HEK293 (cell line): ENCODE measurements around the gene YTHDC2.
A peak's percentile ranks its signal among the peaks of the same experiment; 100 is the strongest.

Experiments
- BCL11A ChIP-seq: fragments of 450-650 bp; formaldehyde crosslinking; IDR thresholded peaks from 2 replicates; pipeline ENCODE4 v1.5.1; 2016; ENCODE audit warnings: low read depth, missing biosample characterization, missing genetic modification characterization
- FEZF1 ChIP-seq: fragments of 450-650 bp; formaldehyde crosslinking; IDR thresholded peaks from 2 replicates; pipeline ENCODE4 v1.5.1; 2016; ENCODE audit warnings: missing biosample characterization, missing genetic modification characterization
- GFI1B ChIP-seq: fragments of 450-650 bp; formaldehyde crosslinking; IDR thresholded peaks from 2 replicates; pipeline ENCODE4 v1.5.1; 2016; ENCODE audit warnings: missing biosample characterization, missing genetic modification characterization
- IKZF3 ChIP-seq: fragments of 450-650 bp; IDR thresholded peaks from 2 replicates; pipeline ENCODE4 v1.5.0; 2018; ENCODE audit warnings: missing biosample characterization, mild to moderate bottlenecking, missing genetic modification characterization, moderate library complexity
- KLF1 ChIP-seq: fragments of 450-650 bp; formaldehyde crosslinking; IDR thresholded peaks from 2 replicates; pipeline ENCODE4 v1.5.1; 2016; ENCODE audit warnings: missing biosample characterization, missing genetic modification characterization
- KLF10 ChIP-seq: fragments of 450-650 bp; IDR thresholded peaks from 2 replicates; pipeline ENCODE4 v1.5.1; 2018; ENCODE audit warnings: missing biosample characterization, mild to moderate bottlenecking, missing genetic modification characterization
- MEIS1 ChIP-seq: sonication (generic); formaldehyde crosslinking; IDR thresholded peaks from 2 replicates; pipeline ENCODE4 v1.8.1; 2022; ENCODE audit warnings: missing genetic modification reagents, mild to moderate bottlenecking, borderline replicate concordance
- PRDM2 ChIP-seq: fragments of 450-650 bp; formaldehyde crosslinking; IDR thresholded peaks from 2 replicates; pipeline ENCODE4 v1.5.1; 2016; ENCODE audit warnings: missing biosample characterization, missing genetic modification characterization, borderline replicate concordance
- PRDM6 ChIP-seq: fragments of 450-650 bp; formaldehyde crosslinking; IDR thresholded peaks from 2 replicates; pipeline ENCODE4 v1.5.1; 2017; ENCODE audit warnings: missing biosample characterization, missing genetic modification characterization
- SCRT1 ChIP-seq: fragments of 450-650 bp; formaldehyde crosslinking; IDR thresholded peaks from 2 replicates; pipeline ENCODE4 v1.5.1; 2016; ENCODE audit warnings: missing biosample characterization, missing genetic modification characterization, borderline replicate concordance
- WT1 ChIP-seq: fragments of 450-650 bp; formaldehyde crosslinking; IDR thresholded peaks from 2 replicates; pipeline ENCODE4 v1.5.1; 2016; ENCODE audit warnings: missing biosample characterization, missing genetic modification characterization
- YY1 ChIP-seq: fragments of 450-650 bp; formaldehyde crosslinking; IDR thresholded peaks from 2 replicates; pipeline ENCODE4 v1.5.1; 2018; ENCODE audit warnings: missing biosample characterization, missing genetic modification characterization
- ZBTB20 ChIP-seq: fragments of 450-650 bp; formaldehyde crosslinking; IDR thresholded peaks from 2 replicates; pipeline ENCODE4 v1.5.1; 2016; ENCODE audit warnings: missing biosample characterization, missing genetic modification characterization
- ZFP3 ChIP-seq: fragments of 450-650 bp; formaldehyde crosslinking; IDR thresholded peaks from 2 replicates; pipeline ENCODE4 v1.5.1; 2016; ENCODE audit warnings: low read depth, missing biosample characterization, missing genetic modification characterization
- ZNF133 ChIP-seq: fragments of 450-650 bp; formaldehyde crosslinking; IDR thresholded peaks from 2 replicates; pipeline ENCODE4 v1.5.1; 2016; ENCODE audit warnings: missing biosample characterization, missing genetic modification characterization
- ZNF202 ChIP-seq: fragments of 450-650 bp; formaldehyde crosslinking; IDR thresholded peaks from 2 replicates; pipeline ENCODE4 v1.5.1; 2016; ENCODE audit warnings: missing biosample characterization, missing genetic modification characterization, borderline replicate concordance
- ZNF24 ChIP-seq: fragments of 450-650 bp; formaldehyde crosslinking; IDR thresholded peaks from 2 replicates; pipeline ENCODE4 v1.5.1; 2016; ENCODE audit warnings: missing biosample characterization, missing genetic modification characterization
- ZNF324 ChIP-seq: fragments of 450-650 bp; formaldehyde crosslinking; IDR thresholded peaks from 2 replicates; pipeline ENCODE4 v1.5.1; 2016; ENCODE audit warnings: missing biosample characterization, missing genetic modification characterization
- ZNF366 ChIP-seq: fragments of 450-650 bp; formaldehyde crosslinking; conservative IDR thresholded peaks from 2 replicates; pipeline ENCODE4 v1.5.1; 2016; ENCODE audit warnings: missing biosample characterization, missing genetic modification characterization
- ZNF394 ChIP-seq: fragments of 450-650 bp; formaldehyde crosslinking; IDR thresholded peaks from 2 replicates; pipeline ENCODE4 v1.5.1; 2016; ENCODE audit warnings: missing biosample characterization, missing genetic modification characterization, mild to moderate bottlenecking, moderate library complexity, borderline replicate concordance
- ZNF530 ChIP-seq: fragments of 450-650 bp; formaldehyde crosslinking; IDR thresholded peaks from 2 replicates; pipeline ENCODE4 v1.5.1; 2016; ENCODE audit warnings: low read depth, missing biosample characterization, missing genetic modification characterization
- ZNF544 ChIP-seq: fragments of 450-650 bp; formaldehyde crosslinking; IDR thresholded peaks from 2 replicates; pipeline ENCODE4 v1.5.0; 2017; ENCODE audit warnings: missing biosample characterization, missing genetic modification characterization
- ZNF558 ChIP-seq: fragments of 450-650 bp; formaldehyde crosslinking; IDR thresholded peaks from 2 replicates; pipeline ENCODE4 v1.5.1; 2016; ENCODE audit warnings: missing biosample characterization, missing genetic modification characterization
- ZNF571 ChIP-seq: fragments of 450-650 bp; formaldehyde crosslinking; IDR thresholded peaks from 2 replicates; pipeline ENCODE4 v1.5.0; 2017; ENCODE audit warnings: missing biosample characterization, missing genetic modification characterization
- ZNF600 ChIP-seq: fragments of 450-650 bp; formaldehyde crosslinking; IDR thresholded peaks from 2 replicates; pipeline ENCODE4 v1.5.1; 2016; ENCODE audit warnings: missing biosample characterization, missing genetic modification characterization
- ZNF610 ChIP-seq: fragments of 450-650 bp; formaldehyde crosslinking; IDR thresholded peaks from 2 replicates; pipeline ENCODE4 v1.5.1; 2016; ENCODE audit warnings: missing biosample characterization, missing genetic modification characterization, borderline replicate concordance
- ZNF658 ChIP-seq: fragments of 450-650 bp; formaldehyde crosslinking; IDR thresholded peaks from 2 replicates; pipeline ENCODE4; 2016; ENCODE audit warnings: missing biosample characterization, missing genetic modification characterization
- ZNF776 ChIP-seq: fragments of 450-650 bp; formaldehyde crosslinking; IDR thresholded peaks from 2 replicates; pipeline ENCODE4 v1.5.0; 2017; ENCODE audit warnings: missing biosample characterization, missing genetic modification characterization, borderline replicate concordance
- ZNF777 ChIP-seq: fragments of 450-650 bp; formaldehyde crosslinking; IDR thresholded peaks from 2 replicates; pipeline ENCODE4 v1.5.1; 2017; ENCODE audit warnings: missing biosample characterization, missing genetic modification characterization, borderline replicate concordance
- ZNF830 ChIP-seq: fragments of 450-650 bp; IDR thresholded peaks from 2 replicates; pipeline ENCODE4 v1.5.0; 2018; ENCODE audit warnings: missing biosample characterization, missing genetic modification characterization, low read depth, mild to moderate bottlenecking, moderate library complexity
- ZSCAN30 ChIP-seq: fragments of 450-650 bp; IDR thresholded peaks from 2 replicates; pipeline ENCODE4 v1.5.1; 2018; ENCODE audit warnings: missing biosample characterization, mild to moderate bottlenecking, missing genetic modification characterization, moderate library complexity
- ZSCAN5A ChIP-seq: fragments of 450-650 bp; formaldehyde crosslinking; IDR thresholded peaks from 2 replicates; pipeline ENCODE4 v1.5.1; 2016; ENCODE audit warnings: missing biosample characterization, missing genetic modification characterization

The YTHDC2 gene

GRCh38 chr5:113487781-113488644, 25.5 kb upstream of the YTHDC2 start, which contains the start of gene MCC (continued):
- TF ChIP-seq PRDM6 (tag by site-specific recombination) (0 out of 2 replicates have a peak, but pooled peaks have one; percentile 10), ZNF324 (tag by site-specific recombination) (peak; percentile 92), YY1 (tag by site-specific recombination) (peak; percentile 89), MEIS1 (CRISPR knock-in tag) (0 out of 2 replicates have a peak, but pooled peaks have one; percentile 38), ZNF544 (no peak), ZNF658 (tag by site-specific recombination) (no peak), ZSCAN5A (tag by site-specific recombination) (no peak), ZNF133 (tag by site-specific recombination) (0 out of 2 replicates have a peak, but pooled peaks have one; percentile 20), ZNF24 (no peak; the same call in 1 of the 2 replicates), ZNF394 (tag by site-specific recombination) (peak; percentile 39; the same call in 1 of the 2 replicates), ZNF776 (tag by site-specific recombination) (no peak), ZNF830 (tag by site-specific recombination) (no peak), ZNF202 (tag by site-specific recombination) (no peak), ZBTB20 (tag by site-specific recombination) (peak; percentile 92), ZNF571 (tag by site-specific recombination) (no peak), SCRT1 (tag by site-specific recombination) (no peak), PRDM2 (tag by site-specific recombination) (no peak), ZNF600 (tag by site-specific recombination) (peak; percentile 96), KLF10 (tag by site-specific recombination) (peak; percentile 55; the same call in 1 of the 2 replicates), BCL11A (tag by site-specific recombination) (no peak; the same call in 1 of the 2 replicates), ZFP3 (no peak), WT1 (0 out of 2 replicates have a peak, but pooled peaks have one; percentile 24), ZNF530 (tag by site-specific recombination) (no peak), ZNF777 (tag by site-specific recombination) (peak; percentile 83; the same call in 1 of the 2 replicates), ZNF558 (tag by site-specific recombination) (no peak), IKZF3 (tag by site-specific recombination) (peak; percentile 98), KLF1 (peak; percentile 49), ZNF610 (tag by site-specific recombination) (peak; percentile 91), GFI1B (tag by site-specific recombination) (no peak), ZNF366 (tag by site-specific recombination) (peak; percentile 66), ZSCAN30 (peak; percentile 99), FEZF1 (tag by site-specific recombination) (no peak)
